Measurements from ENCODE around the gene GNL3L. TPM values are rescaled to one million over a fixed set of nuclear protein-coding genes. Genes with fewer than 3 reads are reported as not detected.
"Not testable (repeated sequence)": the region's sequence is repeated elsewhere in the genome, so short reads cannot be mapped to it uniquely, and the experiment has no call there.

The GNL3L gene
- total RNA-seq, 2 donors from 2014 or later, result 14.2 to 17.6 TPM

GRCh38 chrX:54560411-54560810 lies 30.4 kb downstream of the GNL3L start:
- intact Hi-C loops (cut with DNase I), result no loop called here
- H3K27me3 ChIP-seq, result no peaks in the 10 kb centered on the region
- no peak for TF ChIP-seq CTCF (IDR thresholded peaks at IDR 0.05)
- peaks cover 0 to 5% of the 10 kb centered on the region in 2 donors for H3K36me3 ChIP-seq (replicated peaks in 1 of 2; ENCODE audit: insufficient read depth in 1 of 2, low read depth in 2 of 2)
- DNase-seq, result no peak
- H3K4me3 ChIP-seq, result no peak overlapping the region
- H3K9me3 ChIP-seq, result no peaks in the 10 kb centered on the region
- H3K27ac ChIP-seq, result no peak overlapping the region
- WGBS, 2 donors, result 93 to 94% methylated on average over 11 of the region's 11 CpGs
- H3K4me1 ChIP-seq, result no peaks in the 10 kb centered on the region
- no peak for ATAC-seq

GRCh38 chrX:54561622-54562021 lies 31.6 kb downstream of the GNL3L start:
- TF ChIP-seq POLR2A (IDR thresholded peaks at IDR 0.05), result no peak
- no peak for TF ChIP-seq CTCF (IDR thresholded peaks at IDR 0.05)
- peaks cover 0 to 3% of the 10 kb centered on the region in 2 donors for H3K36me3 ChIP-seq (replicated peaks in 1 of 2; ENCODE audit: insufficient read depth in 1 of 2, low read depth in 2 of 2)
- intact Hi-C loops (cut with DNase I), result no loop called here

GRCh38 chrX:54564936-54565335 lies 34.9 kb downstream of the GNL3L start:
- no peak for DNase-seq
- intact Hi-C loops (cut with DNase I), result no loop called here
- H3K4me3 ChIP-seq, result no peak overlapping the region
- no peaks in the 10 kb centered on the region for H3K4me1 ChIP-seq
- H3K36me3 ChIP-seq (replicated peaks in 1 of 2; ENCODE audit: insufficient read depth in 1 of 2, low read depth in 2 of 2), result peaks cover 0 to 2% of the 10 kb centered on the region in 2 donors
- TF ChIP-seq POLR2A (IDR thresholded peaks at IDR 0.05), result no peak
- TF ChIP-seq CTCF (IDR thresholded peaks at IDR 0.05), result no peak
- no peak for ATAC-seq
- no peak overlapping the region for H3K27ac ChIP-seq
- no peaks in the 10 kb centered on the region for H3K27me3 ChIP-seq
- WGBS, 2 donors, result 93 to 96% methylated on average over 5 of the region's 5 CpGs
- H3K9me3 ChIP-seq, result no peaks in the 10 kb centered on the region

More at GRCh38 chrX:54561622-54562021, 31.6 kb downstream of the GNL3L start:
- ATAC-seq (no peak), DNase-seq (no peak)
- Histone ChIP-seq H3K27ac (no peak overlapping the region), H3K4me1 (no peaks in the 10 kb centered on the region), H3K9me3 (no peaks in the 10 kb centered on the region), H3K27me3 (no peaks in the 10 kb centered on the region), H3K4me3 (no peak overlapping the region)
- WGBS, 2 donors, result 93% methylated on average over 1 of the region's 1 CpG; no CpG with 5 or more reads in 1 of the 2 donors

GRCh38 chrX:54570332-54570731 lies 40.3 kb downstream of the GNL3L start:
- intact Hi-C loops (cut with DNase I), result no loop called here
- H3K36me3 ChIP-seq (replicated peaks in 1 of 2; ENCODE audit: insufficient read depth in 1 of 2, low read depth in 2 of 2), result no peaks in the 10 kb centered on the region
- H3K4me3 ChIP-seq, result no peak overlapping the region
- ATAC-seq, result no peak
- no peak for DNase-seq
- no peak for TF ChIP-seq CTCF (IDR thresholded peaks at IDR 0.05)
- TF ChIP-seq POLR2A (IDR thresholded peaks at IDR 0.05), result no peak
- no peaks in the 10 kb centered on the region for H3K4me1 ChIP-seq
- H3K27ac ChIP-seq, result no peak overlapping the region
- no peaks in the 10 kb centered on the region for H3K27me3 ChIP-seq
- no peaks in the 10 kb centered on the region for H3K9me3 ChIP-seq

GRCh38 chrX:54572641-54573040 lies 42.6 kb downstream of the GNL3L start:
- WGBS, 2 donors, result 100% methylated on average over 2 of the region's 31 CpGs; no CpG with 5 or more reads in 1 of the 2 donors
- intact Hi-C loops (cut with DNase I); ATAC-seq: not testable (repeated sequence)

More at GRCh38 chrX:54572641-54573040, 42.6 kb downstream of the GNL3L start:
- not testable (repeated sequence) for H3K27ac ChIP-seq; H3K9me3 ChIP-seq; H3K36me3 ChIP-seq (replicated peaks in 1 of 2; ENCODE audit: insufficient read depth in 1 of 2, low read depth in 2 of 2); H3K4me3 ChIP-seq; DNase-seq; H3K27me3 ChIP-seq; H3K4me1 ChIP-seq

All from body of pancreas (tissue), 4 donors.